ENCODE measurements around the gene PDE9A. TPM values are rescaled to one million over a fixed set of nuclear protein-coding genes. Genes with fewer than 3 reads are reported as not detected.

Gene PDE9A
- total and polyA plus RNA-seq, 2 of the 4 experiments (the other 2 are of a cell fraction): 0.89 to 0.90 TPM

DNA sequence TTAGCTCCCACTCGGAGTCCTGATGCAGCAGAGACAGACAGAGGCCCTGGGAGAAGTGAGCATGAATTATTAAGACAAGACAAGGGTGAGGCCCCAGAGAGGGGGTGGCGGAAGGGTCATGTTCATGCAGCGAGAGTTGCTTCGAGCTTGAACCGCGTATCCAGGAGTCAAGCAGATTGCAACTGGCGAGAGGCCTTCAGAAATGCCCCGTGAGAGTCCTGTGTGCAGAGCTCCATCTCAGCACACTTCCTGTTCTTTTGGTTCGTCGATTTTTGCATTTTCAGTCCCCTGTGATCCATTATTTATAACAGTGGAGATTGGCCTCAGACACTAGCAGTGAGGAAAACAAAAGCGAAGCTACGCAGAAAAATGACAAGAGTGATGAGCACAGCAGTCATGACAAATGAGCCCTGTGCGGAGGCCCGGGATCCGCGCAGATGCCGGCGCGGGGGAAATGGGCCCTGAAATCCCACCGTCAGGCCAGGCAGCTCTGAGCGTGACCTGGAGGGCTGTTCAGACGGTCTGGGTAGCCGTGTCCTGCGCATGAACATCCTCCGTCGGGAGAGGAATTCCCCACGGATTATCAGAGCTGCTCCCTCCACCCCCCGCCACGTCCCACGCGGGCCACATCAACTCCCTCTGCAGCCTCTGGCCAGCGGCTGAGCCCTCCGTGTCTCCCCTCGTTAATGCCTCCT lies 15.0 kb downstream of the PDE9A start:
- H3K23ac ChIP-seq (ENCODE audit: low read depth, low read length): no peak overlapping the region
- H4K91ac ChIP-seq (ENCODE audit: insufficient read depth, low read depth, low read length): no peak overlapping the region
- ChIA-PET POLR2A (ENCODE audit: unreplicated experiment) (no interaction called here), CTCF (no interaction called here)
- H2AK9ac ChIP-seq (replicated peaks; ENCODE audit: low read depth, low read length, poor library complexity): no peak overlapping the region
- no peak overlapping the region for H2AK5ac ChIP-seq (ENCODE audit: low read depth, low read length)
- H3K56ac ChIP-seq (ENCODE audit: extremely low read depth, insufficient read depth, low read length): no peak overlapping the region
- H3K36me3 ChIP-seq (ENCODE audit: control insufficient read depth, insufficient read depth, low read length): no peaks in the 10 kb centered on the region
- no peaks in the 10 kb centered on the region for H3K79me1 ChIP-seq (ENCODE audit: low read depth in 1 of 2, low read length in 2 of 2)
- no peak for TF ChIP-seq USF2 (IDR thresholded peaks at IDR 0.05; ENCODE audit: low read depth, low read length)
- no peak for TF ChIP-seq POLR2A (IDR thresholded peaks at IDR 0.05; ENCODE audit: low read depth, low read length)
- TF ChIP-seq NFE2L2 (IDR thresholded peaks at IDR 0.05; ENCODE audit: low read depth, low read length): no peak
- no peak for TF ChIP-seq CEBPB (IDR thresholded peaks at IDR 0.05; ENCODE audit: low read depth, low read length)
- TF ChIP-seq FOS (IDR thresholded peaks at IDR 0.05; ENCODE audit: low read depth, low read length): no peak
- TF ChIP-seq, protein P1, sequence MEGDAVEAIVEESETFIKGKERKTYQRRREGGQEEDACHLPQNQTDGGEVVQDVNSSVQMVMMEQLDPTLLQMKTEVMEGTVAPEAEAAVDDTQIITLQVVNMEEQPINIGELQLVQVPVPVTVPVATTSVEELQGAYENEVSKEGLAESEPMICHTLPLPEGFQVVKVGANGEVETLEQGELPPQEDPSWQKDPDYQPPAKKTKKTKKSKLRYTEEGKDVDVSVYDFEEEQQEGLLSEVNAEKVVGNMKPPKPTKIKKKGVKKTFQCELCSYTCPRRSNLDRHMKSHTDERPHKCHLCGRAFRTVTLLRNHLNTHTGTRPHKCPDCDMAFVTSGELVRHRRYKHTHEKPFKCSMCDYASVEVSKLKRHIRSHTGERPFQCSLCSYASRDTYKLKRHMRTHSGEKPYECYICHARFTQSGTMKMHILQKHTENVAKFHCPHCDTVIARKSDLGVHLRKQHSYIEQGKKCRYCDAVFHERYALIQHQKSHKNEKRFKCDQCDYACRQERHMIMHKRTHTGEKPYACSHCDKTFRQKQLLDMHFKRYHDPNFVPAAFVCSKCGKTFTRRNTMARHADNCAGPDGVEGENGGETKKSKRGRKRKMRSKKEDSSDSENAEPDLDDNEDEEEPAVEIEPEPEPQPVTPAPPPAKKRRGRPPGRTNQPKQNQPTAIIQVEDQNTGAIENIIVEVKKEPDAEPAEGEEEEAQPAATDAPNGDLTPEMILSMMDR (conservative IDR thresholded peaks at IDR 0.05; ENCODE audit: low read depth, low read length): no peak
- TF ChIP-seq MAFK (IDR thresholded peaks at IDR 0.05; ENCODE audit: low read depth, low read length): no peak
- TF ChIP-seq RAD21 (IDR thresholded peaks at IDR 0.05; ENCODE audit: low read length): no peak
- no peak for TF ChIP-seq SMC3 (IDR thresholded peaks at IDR 0.05; ENCODE audit: low read depth, low read length)
- no TSS peak for BruUV-seq (replicated peaks)
- in situ Hi-C loops (cut with MboI; ENCODE audit: low sequenced_read_pairs): no loop called here
- H2BK120ac ChIP-seq (ENCODE audit: low read depth, low read length): no peak overlapping the region
- no peak overlapping the region for H2BK5ac ChIP-seq (ENCODE audit: low read depth, low read length, poor library complexity, severe bottlenecking)
- dilution Hi-C loops (cut with HindIII; ENCODE audit: low sequenced_read_pairs, unreplicated experiment): no loop called here
- no peak overlapping the region for H3K4me3 ChIP-seq (ENCODE audit: insufficient read depth, low read depth, low read length)
- H3K27ac ChIP-seq (ENCODE audit: insufficient read depth, low read length): no peak overlapping the region
- H3K4ac ChIP-seq (ENCODE audit: low read depth, low read length): no peak overlapping the region
- no peak overlapping the region for H3K4me2 ChIP-seq (ENCODE audit: low read depth, low read length)
- no peak overlapping the region for H3K14ac ChIP-seq (replicated peaks; ENCODE audit: low read depth, low read length)
- H3K9me1 ChIP-seq (ENCODE audit: insufficient read depth, low read length): no peaks in the 10 kb centered on the region
- DNase-seq (no peak), ATAC-seq (ENCODE audit: low read depth) (no peak)
- H3K4me1 ChIP-seq (ENCODE audit: control insufficient read depth, insufficient read depth, low read length): peaks cover 2% of the 10 kb centered on the region; the same call in 1 of the 2 replicates
- intact Hi-C loops (cut with micrococcal nuclease): no loop called here
- H2BK20ac ChIP-seq (ENCODE audit: low read depth, low read length): no peak overlapping the region
- no peak overlapping the region for H2BK15ac ChIP-seq (ENCODE audit: low read depth, low read length)
- H3K9me3 ChIP-seq (ENCODE audit: control insufficient read depth, insufficient read depth, low read length): no peaks in the 10 kb centered on the region
- no peak overlapping the region for H2AFZ ChIP-seq (replicated peaks; ENCODE audit: low read length, poor library complexity)
- H4K5ac ChIP-seq (ENCODE audit: low read depth, low read length): no peak overlapping the region
- H3K9ac ChIP-seq (ENCODE audit: low read depth, low read length): no peak overlapping the region
- peaks cover 4% of the 10 kb centered on the region; the same call in 1 of the 2 replicates for H3K27me3 ChIP-seq (ENCODE audit: control insufficient read depth, insufficient read depth, low read length)
- H4K8ac ChIP-seq (ENCODE audit: low read depth in 2 of 2, low read length in 2 of 2): no peak overlapping the region
- H3K18ac ChIP-seq (ENCODE audit: low read depth, low read length): no peak overlapping the region
- WGBS, 2 experiments (ENCODE audit: extremely low coverage in 2 of 2, insufficient read length in 1 of 2): 50% methylated on average over 18 of the region's 34 CpGs; no CpG with 5 or more reads in 1 of the 2 experiments
- no peaks in the 10 kb centered on the region; the same call in 1 of the 2 replicates for H4K20me1 ChIP-seq (ENCODE audit: insufficient read depth, low read length)
